Liver (tissue), 9 donors: ENCODE measurements around the gene MEGF11. TPM values are rescaled to one million over a fixed set of nuclear protein-coding genes. Genes with fewer than 3 reads are reported as not detected.

Experiments
- DNase-seq: peaks from one replicate; pipeline ENCODE4 v3.0.0-alpha.2; 2017; ENCODE audit warnings: low spot score
- H3K27ac ChIP-seq, 2 donors: one replicate each; pipeline ENCODE4 v1.7.0; 2013; ENCODE audit warnings: inconsistent platforms in 2 of 2, low read length in 2 of 2, control low read depth in 1 of 2, low read depth in 1 of 2, mild to moderate bottlenecking in 1 of 2
- H3K27me3 ChIP-seq, 4 donors: one replicate each; pipeline versions ENCODE4 v1.6.1 to v1.7.0; 2013; ENCODE audit warnings: low read length in 3 of 4, inconsistent platforms in 1 of 4, mild to moderate bottlenecking in 1 of 4, moderate library complexity in 1 of 4; ENCODE audit not compliant: control insufficient read depth in 4 of 4, insufficient read depth in 4 of 4
- H3K36me3 ChIP-seq, 4 donors: one replicate each; pipeline versions ENCODE4 v1.6.1 to v1.7.0; 2013; ENCODE audit warnings: low read length in 3 of 4, mild to moderate bottlenecking in 3 of 4, low read depth in 1 of 4, moderate library complexity in 1 of 4; ENCODE audit not compliant: control insufficient read depth in 4 of 4, insufficient read depth in 3 of 4
- H3K4me1 ChIP-seq, 4 donors: one replicate each; pipeline versions ENCODE4 v1.6.1 to v1.7.0; 2013; ENCODE audit warnings: low read length in 3 of 4, mild to moderate bottlenecking in 3 of 4, moderate library complexity in 1 of 4; ENCODE audit not compliant: control insufficient read depth in 4 of 4, insufficient read depth in 4 of 4
- H3K4me3 ChIP-seq, 3 donors: one replicate each; pipeline versions ENCODE4 v1.6.1 to v1.7.0; 2013; ENCODE audit warnings: low read length in 3 of 3, control low read depth in 1 of 3, low read depth in 1 of 3, mild to moderate bottlenecking in 1 of 3
- H3K9ac ChIP-seq, 2 donors: one replicate each; pipeline ENCODE4 v1.7.0; 2013; ENCODE audit warnings: low read length in 2 of 2, mild to moderate bottlenecking in 2 of 2, moderate library complexity in 2 of 2, control low read depth in 1 of 2, low read depth in 1 of 2
- H3K9me3 ChIP-seq, 4 donors: one replicate each; pipeline versions ENCODE4 v1.6.1 to v1.7.0; 2013; ENCODE audit warnings: low read length in 3 of 4; ENCODE audit not compliant: control insufficient read depth in 4 of 4
- ATF3 ChIP-seq: IDR thresholded peaks from 2 replicates; pipeline ENCODE4 v1.6.1; 2016; ENCODE audit warnings: antibody characterized with exemption
- EGR1 ChIP-seq, 2 donors: IDR thresholded peaks; 2 replicates each; pipeline ENCODE4 v1.6.1; 2016 to 2018; ENCODE audit warnings: antibody characterized with exemption in 2 of 2, low read depth in 2 of 2
- FOXA2 ChIP-seq: IDR thresholded peaks from 2 replicates; pipeline ENCODE4 v1.6.1; 2016; ENCODE audit warnings: antibody characterized with exemption
- GABPA ChIP-seq, 2 donors: IDR thresholded peaks in 1 of 2; conservative IDR thresholded peaks in 1 of 2; 2 replicates each; pipeline ENCODE4 v1.6.1; 2016; ENCODE audit warnings: antibody characterized with exemption in 2 of 2, mild to moderate bottlenecking in 1 of 2, moderate library complexity in 1 of 2
- HNF4A ChIP-seq, 2 donors: conservative IDR thresholded peaks; 2 replicates each; pipeline ENCODE4 v1.6.1; 2016; ENCODE audit warnings: antibody characterized with exemption in 2 of 2, mild to moderate bottlenecking in 2 of 2
- HNF4G ChIP-seq: IDR thresholded peaks from 2 replicates; pipeline ENCODE4 v1.6.1; 2016; ENCODE audit warnings: antibody characterized with exemption
- JUND ChIP-seq, 2 donors: IDR thresholded peaks; 2 replicates each; pipeline ENCODE4 v1.6.1; 2016; ENCODE audit warnings: antibody characterized with exemption in 2 of 2
- NR2F2 ChIP-seq: IDR thresholded peaks from 2 replicates; pipeline ENCODE4 v1.6.1; 2016; ENCODE audit warnings: antibody characterized with exemption
- RAD21 ChIP-seq, 2 donors: IDR thresholded peaks; 2 replicates each; pipeline ENCODE4 v1.6.1; 2016; ENCODE audit warnings: antibody characterized with exemption in 2 of 2, mild to moderate bottlenecking in 2 of 2
- REST ChIP-seq: IDR thresholded peaks from 2 replicates; pipeline ENCODE4 v1.6.1; 2016; ENCODE audit warnings: antibody characterized with exemption, mild to moderate bottlenecking
- RXRA ChIP-seq, 2 donors: IDR thresholded peaks; 2 replicates each; pipeline ENCODE4 v1.6.1; 2017 to 2018; ENCODE audit warnings: antibody characterized with exemption in 2 of 2, mild to moderate bottlenecking in 1 of 2
- TAF1 ChIP-seq: conservative IDR thresholded peaks from 2 replicates; pipeline ENCODE4 v1.6.1; 2016; ENCODE audit warnings: antibody characterized with exemption, mild to moderate bottlenecking
- YY1 ChIP-seq: IDR thresholded peaks from 2 replicates; pipeline ENCODE4 v1.6.1; 2016; ENCODE audit warnings: antibody characterized with exemption, mild to moderate bottlenecking
- WGBS: extraction: QIAGEN DNeasy Blood & Tissue Kit; methylation state at CpG from one replicate; pipeline ENCODE4 v1.1.7; 2013; 5-methylcytosine and 5-hydroxymethylcytosine counted together
- polyA plus RNA-seq, 2 donors: library from polyadenylated mRNA; stranded (reverse) in 1 of 2; unstranded in 1 of 2; fragments of 200-250 nt in 1 of 2; fragments of >200 nt in 1 of 2; fragmentation: Nextera tagmentation in 1 of 2; extraction: Ambion mirVana in 1 of 2; gene quantifications; one replicate each; pipeline versions ENCODE4 v1.2.1 to v1.2.3, GENCODE V29; 2013 to 2015
- total RNA-seq, 2 donors: library from RNA; depleted of rRNA; stranded (reverse); fragments of >200 nt; gene quantifications; one replicate each; pipeline ENCODE4 v1.2.3, GENCODE V29; 2014
- TF ChIP-seq, protein P1 (sequence below): IDR thresholded peaks from 2 replicates; pipeline ENCODE4 v1.6.1; 2016; ENCODE audit warnings: antibody characterized with exemption
- TF ChIP-seq, protein P2 (sequence below): IDR thresholded peaks from 2 replicates; pipeline ENCODE4 v1.6.1; 2016; ENCODE audit warnings: antibody characterized with exemption
- donor health status: healthy.
- donor health status: healthy.
- donor health status: healthy.
- donor health status: healthy.
- donor health status: healthy.

The MEGF11 gene
- total and polyA plus RNA-seq, 4 donors = under 0.01 to 0.51 (median 0.03) TPM; not detected in 1

DNA sequence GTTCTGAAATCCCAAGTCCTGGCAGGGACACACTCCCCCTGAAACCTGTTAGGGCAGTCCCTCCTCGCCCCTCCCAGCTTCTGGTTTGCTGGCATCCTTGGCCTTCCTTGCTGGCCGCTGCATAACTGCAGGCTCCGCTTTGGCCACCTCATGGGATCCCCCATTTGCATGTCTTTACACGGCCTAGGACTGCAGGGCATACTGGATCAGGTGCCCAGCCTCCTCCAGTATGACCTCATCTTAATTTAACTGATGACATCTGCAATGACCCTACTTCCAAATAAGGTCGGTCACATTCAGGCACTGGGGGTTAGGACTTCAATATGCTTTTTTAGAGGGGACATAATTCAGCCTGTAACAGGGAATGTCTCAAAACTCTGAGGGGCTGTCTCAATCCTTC is 210.9 kb downstream of the MEGF11 start:
- no peaks in the 10 kb centered on the region for H3K36me3 ChIP-seq
- H3K9me3 ChIP-seq = no peaks in the 10 kb centered on the region
- no peak overlapping the region for H3K9ac ChIP-seq
- H3K27me3 ChIP-seq = peaks cover 0 to 3% (median 1%) of the 10 kb centered on the region in 4 donors
- no peaks in the 10 kb centered on the region for H3K4me1 ChIP-seq
- no peak overlapping the region for H3K4me3 ChIP-seq
- no peak for DNase-seq
- 74% methylated on average over 5 of the region's 5 CpGs for WGBS
- no peak for TF ChIP-seq RAD21 (IDR thresholded peaks at IDR 0.05)
- no peak for TF ChIP-seq ATF3
- no peak for TF ChIP-seq TAF1
- TF ChIP-seq FOXA2 = no peak
- no peak for TF ChIP-seq NR2F2
- no peak for TF ChIP-seq HNF4G
- TF ChIP-seq HNF4A (conservative IDR thresholded peaks at IDR 0.05) = no peak
- no peak for TF ChIP-seq RXRA (IDR thresholded peaks at IDR 0.05)
- TF ChIP-seq, protein P1, sequence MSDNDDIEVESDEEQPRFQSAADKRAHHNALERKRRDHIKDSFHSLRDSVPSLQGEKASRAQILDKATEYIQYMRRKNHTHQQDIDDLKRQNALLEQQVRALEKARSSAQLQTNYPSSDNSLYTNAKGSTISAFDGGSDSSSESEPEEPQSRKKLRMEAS = no peak
- no peak for TF ChIP-seq REST
- TF ChIP-seq EGR1 (IDR thresholded peaks at IDR 0.05; ENCODE audit: low read depth in 2 of 2) = no peak
- H3K27ac ChIP-seq = no peak overlapping the region

DNA sequence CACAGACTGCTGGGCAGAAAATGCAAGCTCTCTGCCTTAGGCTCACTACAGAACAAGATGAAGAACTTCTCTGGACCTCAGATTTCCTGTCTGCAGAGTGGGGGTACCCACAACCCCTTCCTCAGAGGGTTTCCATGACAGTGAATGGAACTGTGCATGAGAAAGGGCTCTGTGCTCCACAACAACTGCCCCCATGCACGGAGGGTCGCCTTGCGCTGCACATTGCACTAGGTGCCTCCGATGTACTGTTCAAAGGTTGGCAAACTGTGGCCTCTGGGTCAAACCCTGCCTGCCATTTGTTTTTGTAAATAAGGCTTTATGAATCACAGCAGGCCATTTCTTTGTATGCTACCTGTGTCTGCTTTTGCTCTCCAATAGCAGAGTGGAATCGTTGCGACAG is 212.3 kb downstream of the MEGF11 start:
- Histone ChIP-seq H3K27ac (no peak overlapping the region), H3K36me3 (no peaks in the 10 kb centered on the region), H3K4me3 (no peak overlapping the region), H3K9me3 (no peaks in the 10 kb centered on the region), H3K4me1 (no peaks in the 10 kb centered on the region), H3K27me3 (peaks cover 0 to 3% (median 1%) of the 10 kb centered on the region in 4 donors), H3K9ac (no peak overlapping the region)
- DNase-seq = no peak
- TF ChIP-seq, protein P2, sequence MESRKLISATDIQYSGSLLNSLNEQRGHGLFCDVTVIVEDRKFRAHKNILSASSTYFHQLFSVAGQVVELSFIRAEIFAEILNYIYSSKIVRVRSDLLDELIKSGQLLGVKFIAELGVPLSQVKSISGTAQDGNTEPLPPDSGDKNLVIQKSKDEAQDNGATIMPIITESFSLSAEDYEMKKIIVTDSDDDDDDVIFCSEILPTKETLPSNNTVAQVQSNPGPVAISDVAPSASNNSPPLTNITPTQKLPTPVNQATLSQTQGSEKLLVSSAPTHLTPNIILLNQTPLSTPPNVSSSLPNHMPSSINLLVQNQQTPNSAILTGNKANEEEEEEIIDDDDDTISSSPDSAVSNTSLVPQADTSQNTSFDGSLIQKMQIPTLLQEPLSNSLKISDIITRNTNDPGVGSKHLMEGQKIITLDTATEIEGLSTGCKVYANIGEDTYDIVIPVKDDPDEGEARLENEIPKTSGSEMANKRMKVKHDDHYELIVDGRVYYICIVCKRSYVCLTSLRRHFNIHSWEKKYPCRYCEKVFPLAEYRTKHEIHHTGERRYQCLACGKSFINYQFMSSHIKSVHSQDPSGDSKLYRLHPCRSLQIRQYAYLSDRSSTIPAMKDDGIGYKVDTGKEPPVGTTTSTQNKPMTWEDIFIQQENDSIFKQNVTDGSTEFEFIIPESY = no peak
- TF ChIP-seq, protein P1 = no peak
- TF ChIP-seq HNF4G (no peak), EGR1 (IDR thresholded peaks at IDR 0.05; ENCODE audit: low read depth in 2 of 2) (no peak), HNF4A (conservative IDR thresholded peaks at IDR 0.05) (no peak), RAD21 (IDR thresholded peaks at IDR 0.05) (no peak), JUND (IDR thresholded peaks at IDR 0.05) (no peak), YY1 (no peak), GABPA (IDR thresholded peaks at IDR 0.05 in 1 of 2, conservative IDR thresholded peaks at IDR 0.05 in 1 of 2) (no peak)
- WGBS = 60% methylated on average over 6 of the region's 6 CpGs
